Esophagus muscularis mucosa (tissue), 4 donors: ENCODE data around the gene CEP19. TPM values are rescaled to one million over a fixed set of nuclear protein-coding genes. Genes with fewer than 3 reads are reported as not detected.

Experiments
- DNase-seq: peaks from one replicate; pipeline ENCODE4 v3.0.0-alpha.2; 2017; ENCODE audit errors: extremely low spot score
- H3K27ac ChIP-seq, 4 donors: fragments of 200-600 bp; sonication (generic); replicated peaks in 1 of 4; 1 replicate in 3 of 4; 2 replicates in 1 of 4; pipeline ENCODE4 v1.5.1; 2016 to 2019; ENCODE audit warnings: mild to moderate bottlenecking in 1 of 4
- H3K27me3 ChIP-seq, 4 donors: fragments of 200-600 bp; sonication (generic); one replicate each; pipeline versions ENCODE4 v1.5.1 to v1.6.0; 2016 to 2019
- H3K36me3 ChIP-seq, 4 donors: fragments of 200-600 bp; sonication (generic); one replicate each; pipeline ENCODE4 v1.5.1; 2016 to 2019
- H3K4me1 ChIP-seq, 4 donors: fragments of 200-600 bp; sonication (generic); one replicate each; pipeline ENCODE4 v1.5.1; 2016 to 2019
- H3K4me3 ChIP-seq, 4 donors: fragments of 200-600 bp; sonication (generic); 1 replicate in 2 of 4; 2 replicates in 2 of 4; pipeline ENCODE4 v1.5.1; 2016 to 2019; ENCODE audit warnings: mild to moderate bottlenecking in 4 of 4, moderate library complexity in 1 of 4
- H3K9me3 ChIP-seq, 4 donors: fragments of 200-600 bp; sonication (generic); 1 replicate in 3 of 4; 2 replicates in 1 of 4; pipeline ENCODE4 v1.5.1; 2016 to 2019
- EP300 ChIP-seq: sonication (generic); formaldehyde crosslinking; IDR thresholded peaks from one replicate; pipeline ENCODE4 v1.6.1; 2017; ENCODE audit warnings: antibody characterized with exemption
- POLR2A ChIP-seq: fragments of 450-650 bp; IDR thresholded peaks from one replicate; pipeline ENCODE4 v1.6.1; 2017; ENCODE audit warnings: antibody characterized with exemption, moderate library complexity, mild to moderate bottlenecking, low read depth
- POLR2AphosphoS5 ChIP-seq, 2 donors: sonication (generic); formaldehyde crosslinking; IDR thresholded peaks; one replicate each; pipeline ENCODE4 v1.6.1; 2017; ENCODE audit warnings: antibody characterized with exemption in 2 of 2
- WGBS: methylation state at CpG from one replicate; pipeline ENCODE4 v1.1.5; 2018; 5-methylcytosine and 5-hydroxymethylcytosine counted together
- intact Hi-C: fragments of 100-400 bp; cut with DNase I; formaldehyde crosslinking; loops from one replicate; pipeline ENCODE4 v1.15.1; 2023
- total RNA-seq, 4 donors: library from RNA; depleted of rRNA; stranded (reverse); fragments of >200 nt; gene quantifications; one replicate each; pipeline versions ENCODE4 v1.1.0 to v1.2.1, GENCODE V29; 2016
- TF ChIP-seq, protein P1 (sequence below), 3 experiments: fragments of 200-600 bp in 2 of 3; fragments of 450-650 bp in 1 of 3; sonication (generic) in 2 of 3; IDR thresholded peaks; one replicate each; pipeline ENCODE4 v1.5.1; 2017 to 2019; ENCODE audit warnings: antibody characterized with exemption in 3 of 3, mild to moderate bottlenecking in 2 of 3, moderate library complexity in 1 of 3

CEP19 gene
- total RNA-seq, 4 donors from 2014 or later: 1.5 to 4.0 (median 3.3) TPM

GRCh38 chr3:196666001-196666867 lies 45.8 kb downstream of the CEP19 start:
- intact Hi-C loops: no loop called here
- WGBS: 54% methylated on average over 23 of the region's 23 CpGs
- peaks cover 0 to 5% (median 0%) of the 10 kb centered on the region in 4 donors for H3K36me3 ChIP-seq
- TF ChIP-seq, protein P1, sequence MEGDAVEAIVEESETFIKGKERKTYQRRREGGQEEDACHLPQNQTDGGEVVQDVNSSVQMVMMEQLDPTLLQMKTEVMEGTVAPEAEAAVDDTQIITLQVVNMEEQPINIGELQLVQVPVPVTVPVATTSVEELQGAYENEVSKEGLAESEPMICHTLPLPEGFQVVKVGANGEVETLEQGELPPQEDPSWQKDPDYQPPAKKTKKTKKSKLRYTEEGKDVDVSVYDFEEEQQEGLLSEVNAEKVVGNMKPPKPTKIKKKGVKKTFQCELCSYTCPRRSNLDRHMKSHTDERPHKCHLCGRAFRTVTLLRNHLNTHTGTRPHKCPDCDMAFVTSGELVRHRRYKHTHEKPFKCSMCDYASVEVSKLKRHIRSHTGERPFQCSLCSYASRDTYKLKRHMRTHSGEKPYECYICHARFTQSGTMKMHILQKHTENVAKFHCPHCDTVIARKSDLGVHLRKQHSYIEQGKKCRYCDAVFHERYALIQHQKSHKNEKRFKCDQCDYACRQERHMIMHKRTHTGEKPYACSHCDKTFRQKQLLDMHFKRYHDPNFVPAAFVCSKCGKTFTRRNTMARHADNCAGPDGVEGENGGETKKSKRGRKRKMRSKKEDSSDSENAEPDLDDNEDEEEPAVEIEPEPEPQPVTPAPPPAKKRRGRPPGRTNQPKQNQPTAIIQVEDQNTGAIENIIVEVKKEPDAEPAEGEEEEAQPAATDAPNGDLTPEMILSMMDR (IDR thresholded peaks at IDR 0.05): no peak
- TF ChIP-seq EP300: no peak
- TF ChIP-seq POLR2AphosphoS5 (IDR thresholded peaks at IDR 0.05): no peak
- no peak for TF ChIP-seq POLR2A
- H3K4me1 ChIP-seq: peaks cover 0 to 1% (median 0%) of the 10 kb centered on the region in 4 donors
- DNase-seq: no peak
- no peak overlapping the region for H3K27ac ChIP-seq
- no peaks in the 10 kb centered on the region for H3K27me3 ChIP-seq
- no peak overlapping the region for H3K4me3 ChIP-seq
- H3K9me3 ChIP-seq: no peaks in the 10 kb centered on the region

DNA sequence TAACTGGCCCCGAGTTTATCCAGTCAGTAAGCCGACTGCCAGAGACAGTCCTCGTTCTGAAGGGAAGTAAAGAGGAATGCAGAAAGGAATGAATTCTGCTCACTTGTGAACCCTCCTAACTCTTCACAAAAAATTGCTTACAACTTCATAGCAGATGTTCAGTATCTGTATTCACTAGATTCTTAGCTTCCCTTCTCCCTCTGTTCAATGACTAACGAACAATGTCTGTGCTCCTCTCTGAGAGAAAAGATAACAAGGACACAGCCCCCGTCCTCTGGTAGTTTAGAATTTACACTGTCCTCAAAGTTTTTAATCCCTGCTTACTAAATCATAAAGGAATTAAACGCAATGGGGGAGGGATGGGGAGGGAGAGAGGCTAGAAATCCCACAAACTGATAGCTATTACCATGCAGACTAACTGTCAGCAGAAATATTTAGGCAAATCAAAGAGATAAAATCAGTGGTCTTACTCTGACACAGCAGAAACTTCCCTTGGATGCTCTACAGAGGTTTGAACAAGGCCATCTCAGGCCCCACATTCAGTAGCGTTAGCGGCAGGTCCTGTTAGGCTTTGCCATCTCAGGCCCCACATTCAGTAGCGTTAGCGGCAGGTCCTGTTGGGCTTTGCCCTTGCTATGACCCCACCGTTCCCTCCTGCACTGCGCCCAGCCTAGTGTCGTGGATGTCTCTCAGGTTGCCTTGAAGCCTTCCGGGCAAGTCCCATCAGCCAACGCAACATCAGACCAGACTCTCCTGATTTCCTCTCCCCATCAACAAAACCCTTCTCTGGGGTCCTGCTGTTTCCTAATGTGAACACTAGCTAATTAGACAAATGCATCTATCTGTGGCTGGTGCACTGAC lies 49.1 kb downstream of the CEP19 start:
- Histone ChIP-seq H3K4me1 (no peaks in the 10 kb centered on the region), H3K4me3 (no peak overlapping the region), H3K27ac (peak overlapping the region in 1 of 4 donors; percentile 27), H3K27me3 (no peaks in the 10 kb centered on the region), H3K36me3 (peaks cover 0 to 10% (median 5%) of the 10 kb centered on the region in 4 donors), H3K9me3 (no peaks in the 10 kb centered on the region)
- no peak for DNase-seq
- intact Hi-C loops: no loop called here
- TF ChIP-seq POLR2A (no peak), EP300 (no peak), POLR2AphosphoS5 (IDR thresholded peaks at IDR 0.05) (no peak)
- WGBS: 75% methylated on average over 15 of the region's 15 CpGs

GRCh38 chr3:196662033-196662432 lies 50.0 kb downstream of the CEP19 start:
- WGBS: 87% methylated on average over 12 of the region's 13 CpGs
- no peak for DNase-seq
- H3K27me3 ChIP-seq: no peaks in the 10 kb centered on the region
- H3K27ac ChIP-seq: no peak overlapping the region
- no peak overlapping the region for H3K4me3 ChIP-seq
- H3K9me3 ChIP-seq: no peaks in the 10 kb centered on the region
- TF ChIP-seq, protein P1 (IDR thresholded peaks at IDR 0.05): no peak
- no peak for TF ChIP-seq EP300
- no peak for TF ChIP-seq POLR2AphosphoS5 (IDR thresholded peaks at IDR 0.05)
- TF ChIP-seq POLR2A: no peak
- intact Hi-C loops: no loop called here
- peaks cover 2 to 14% (median 6%) of the 10 kb centered on the region in 4 donors for H3K36me3 ChIP-seq
- H3K4me1 ChIP-seq: no peaks in the 10 kb centered on the region

- 75% methylated on average over 9 of the region's 16 CpGs for WGBS
- intact Hi-C loops: no loop called here
- H3K4me1 ChIP-seq: no peaks in the 10 kb centered on the region
- H3K36me3 ChIP-seq: peaks cover 7 to 19% (median 9%) of the 10 kb centered on the region in 4 donors
- H3K9me3 ChIP-seq: no peaks in the 10 kb centered on the region
- H3K27ac ChIP-seq: no peak overlapping the region
- no peak for DNase-seq
- TF ChIP-seq EP300 (no peak), POLR2AphosphoS5 (IDR thresholded peaks at IDR 0.05) (no peak)
- no peak overlapping the region for H3K4me3 ChIP-seq
- H3K27me3 ChIP-seq: no peaks in the 10 kb centered on the region
These were observed 50.6 kb downstream of the CEP19 start for GRCh38 chr3:196661400-196661799.

GRCh38 chr3:196660381-196661166 lies 51.5 kb downstream of the CEP19 start:
- no peak for DNase-seq
- H3K4me3 ChIP-seq: no peak overlapping the region
- H3K27me3 ChIP-seq: no peaks in the 10 kb centered on the region
- no peaks in the 10 kb centered on the region for H3K4me1 ChIP-seq
- H3K27ac ChIP-seq: no peak overlapping the region
- intact Hi-C loops: no loop called here
- TF ChIP-seq EP300 (no peak), POLR2A (no peak), POLR2AphosphoS5 (IDR thresholded peaks at IDR 0.05) (no peak)
- TF ChIP-seq, protein P1 (IDR thresholded peaks at IDR 0.05): no peak
- 88% methylated on average over 22 of the region's 32 CpGs for WGBS
- no peaks in the 10 kb centered on the region for H3K9me3 ChIP-seq
- peaks cover 13 to 26% (median 16%) of the 10 kb centered on the region in 4 donors for H3K36me3 ChIP-seq
